ENCODE measurements around the gene TAB3.

The TAB3 gene

DNA sequence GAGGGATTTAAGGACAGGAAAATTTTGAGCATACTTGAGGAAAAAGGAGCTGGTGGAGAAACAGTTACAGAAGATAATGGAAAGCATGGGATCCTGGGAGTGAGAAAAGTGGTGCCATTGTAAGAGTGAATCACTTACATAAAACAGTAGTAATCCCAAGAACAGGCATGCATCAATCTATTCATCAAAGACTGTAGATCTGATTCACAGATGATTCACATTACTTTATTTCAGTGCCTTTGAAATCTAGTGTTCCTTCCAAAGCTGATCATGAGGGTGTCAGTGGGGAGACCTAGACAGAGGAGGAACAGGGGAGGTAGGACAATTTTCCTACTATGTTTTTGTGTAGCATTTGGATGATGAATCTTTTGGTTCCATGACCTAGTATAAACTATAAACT, 102.7 kb downstream of the TAB3 start:
- no peaks in the 10 kb centered on the region for H3K4me1 ChIP-seq (ENCODE audit: control insufficient read depth in 1 of 2, insufficient read depth in 2 of 2, low read length in 2 of 2)
- no peaks in the 10 kb centered on the region for H3K36me3 ChIP-seq (ENCODE audit: control insufficient read depth in 1 of 2, insufficient read depth in 2 of 2, low read length in 2 of 2)
- H3K27ac ChIP-seq (ENCODE audit: low read depth, low read length), result no peak overlapping the region
- H3K27me3 ChIP-seq (ENCODE audit: control insufficient read depth in 1 of 2, insufficient read depth in 2 of 2, low read length in 2 of 2), result no peaks in the 10 kb centered on the region
- H3K9ac ChIP-seq (ENCODE audit: low read depth in 1 of 2, low read length in 2 of 2), result no peak overlapping the region
- H3K4me3 ChIP-seq (ENCODE audit: low read depth in 1 of 2, low read length in 2 of 2), result no peak overlapping the region
- H3K9me3 ChIP-seq (ENCODE audit: control insufficient read depth in 1 of 2, low read length in 2 of 2), result no peaks in the 10 kb centered on the region

- no peak overlapping the region for H3K27ac ChIP-seq (ENCODE audit: low read depth, low read length)
- H3K4me3 ChIP-seq (ENCODE audit: low read depth in 1 of 2, low read length in 2 of 2), result no peak overlapping the region
- no peaks in the 10 kb centered on the region for H3K27me3 ChIP-seq (ENCODE audit: control insufficient read depth in 1 of 2, insufficient read depth in 2 of 2, low read length in 2 of 2)
- no peaks in the 10 kb centered on the region for H3K9me3 ChIP-seq (ENCODE audit: control insufficient read depth in 1 of 2, low read length in 2 of 2)
- H3K9ac ChIP-seq (ENCODE audit: low read depth in 1 of 2, low read length in 2 of 2), result no peak overlapping the region
- no peaks in the 10 kb centered on the region for H3K4me1 ChIP-seq (ENCODE audit: control insufficient read depth in 1 of 2, insufficient read depth in 2 of 2, low read length in 2 of 2)
- H3K36me3 ChIP-seq (ENCODE audit: control insufficient read depth in 1 of 2, insufficient read depth in 2 of 2, low read length in 2 of 2), result no peaks in the 10 kb centered on the region
Measured at GRCh38 chrX:30781711-30782444, 107.2 kb downstream of the TAB3 start.

- H3K9me3 ChIP-seq (ENCODE audit: control insufficient read depth in 1 of 2, low read length in 2 of 2), result no peaks in the 10 kb centered on the region
- H3K9ac ChIP-seq (ENCODE audit: low read depth in 1 of 2, low read length in 2 of 2), result no peak overlapping the region
- H3K27ac ChIP-seq (ENCODE audit: low read depth, low read length), result no peak overlapping the region
- no peaks in the 10 kb centered on the region for H3K36me3 ChIP-seq (ENCODE audit: control insufficient read depth in 1 of 2, insufficient read depth in 2 of 2, low read length in 2 of 2)
- no peaks in the 10 kb centered on the region for H3K27me3 ChIP-seq (ENCODE audit: control insufficient read depth in 1 of 2, insufficient read depth in 2 of 2, low read length in 2 of 2)
- H3K4me1 ChIP-seq (ENCODE audit: control insufficient read depth in 1 of 2, insufficient read depth in 2 of 2, low read length in 2 of 2), result no peaks in the 10 kb centered on the region
- no peak overlapping the region for H3K4me3 ChIP-seq (ENCODE audit: low read depth in 1 of 2, low read length in 2 of 2)
Measured at GRCh38 chrX:30779453-30780030, 109.5 kb downstream of the TAB3 start.

GRCh38 chrX:30777575-30777974, 111.5 kb downstream of the TAB3 start:
- Histone ChIP-seq H3K36me3 (ENCODE audit: control insufficient read depth in 1 of 2, insufficient read depth in 2 of 2, low read length in 2 of 2) (no peaks in the 10 kb centered on the region), H3K4me3 (ENCODE audit: low read depth in 1 of 2, low read length in 2 of 2) (no peak overlapping the region), H3K27ac (ENCODE audit: low read depth, low read length) (no peak overlapping the region), H3K27me3 (ENCODE audit: control insufficient read depth in 1 of 2, insufficient read depth in 2 of 2, low read length in 2 of 2) (no peaks in the 10 kb centered on the region), H3K4me1 (ENCODE audit: control insufficient read depth in 1 of 2, insufficient read depth in 2 of 2, low read length in 2 of 2) (no peaks in the 10 kb centered on the region), H3K9me3 (ENCODE audit: control insufficient read depth in 1 of 2, low read length in 2 of 2) (no peaks in the 10 kb centered on the region), H3K9ac (ENCODE audit: low read depth in 1 of 2, low read length in 2 of 2) (no peak overlapping the region)
